Neural progenitor cell (in vitro differentiated cells): ENCODE measurements around the gene TRANK1. TPM values are rescaled to one million over a fixed set of nuclear protein-coding genes. Genes with fewer than 3 reads are reported as not detected.
A peak's percentile ranks its signal among the peaks of the same experiment; 100 is the strongest.

Experiments used
- DNase-seq: peaks from one replicate; pipeline ENCODE4 v3.0.0-alpha.2; 2016; ENCODE audit warnings: low spot score
- H2AFZ ChIP-seq: fragments of 200-600 bp; sonication (generic); replicated peaks from 2 replicates; pipeline ENCODE4 v1.6.1; 2016; ENCODE audit warnings: antibody characterized with exemption
- H3F3A ChIP-seq: fragments of 200-600 bp; sonication (generic); 2 replicates; pipeline ENCODE4 v1.6.1; 2016; ENCODE audit warnings: antibody characterized with exemption, low read depth
- H3K27ac ChIP-seq: fragments of 200-600 bp; sonication (generic); 2 replicates; pipeline ENCODE4 v1.5.1; 2016; ENCODE audit warnings: mild to moderate bottlenecking
- H3K27me3 ChIP-seq: fragments of 200-600 bp; sonication (generic); 2 replicates; pipeline ENCODE4 v1.6.1; 2016; ENCODE audit warnings: mild to moderate bottlenecking, moderate library complexity
- H3K36me3 ChIP-seq: fragments of 200-600 bp; sonication (generic); 2 replicates; pipeline ENCODE4 v1.5.1; 2016
- H3K4me1 ChIP-seq: fragments of 200-600 bp; sonication (generic); 2 replicates; pipeline ENCODE4 v1.6.1; 2016; ENCODE audit warnings: mixed run types
- H3K4me2 ChIP-seq: fragments of 200-600 bp; sonication (generic); 2 replicates; pipeline ENCODE4 v1.6.1; 2016
- H3K4me3 ChIP-seq: fragments of 200-600 bp; sonication (generic); 2 replicates; pipeline ENCODE4 v1.5.1; 2016
- H3K79me2 ChIP-seq: fragments of 200-600 bp; sonication (generic); 2 replicates; pipeline ENCODE4 v1.6.1; 2016; ENCODE audit warnings: low read depth
- H3K9ac ChIP-seq: fragments of 200-600 bp; sonication (generic); 2 replicates; pipeline ENCODE4 v1.6.1; 2016
- H3K9me3 ChIP-seq: fragments of 200-600 bp; sonication (generic); 2 replicates; pipeline ENCODE4 v1.5.1; 2016; ENCODE audit warnings: low read depth
- H4K20me1 ChIP-seq: fragments of 200-600 bp; sonication (generic); 2 replicates; pipeline ENCODE4 v1.6.1; 2016; ENCODE audit warnings: low read depth
- H3K27ac Mint-ChIP-seq: 3 replicates; pipeline ENCODE4 v1.8.0; 2021; ENCODE audit warnings: mixed read lengths
- H3K27me3 Mint-ChIP-seq: 2 replicates; pipeline ENCODE4 v1.8.0; 2022; ENCODE audit warnings: low read depth, mild to moderate bottlenecking, inconsistent platforms, moderate library complexity, mixed read lengths; ENCODE audit not compliant: insufficient read depth
- H3K36me3 Mint-ChIP-seq: 3 replicates; pipeline ENCODE4 v1.8.0; 2021; ENCODE audit warnings: mixed read lengths
- H3K4me1 Mint-ChIP-seq: 3 replicates; pipeline ENCODE4 v1.8.0; 2021; ENCODE audit warnings: mixed read lengths
- H3K4me3 Mint-ChIP-seq: 3 replicates; pipeline ENCODE4 v1.8.0; 2021; ENCODE audit warnings: mild to moderate bottlenecking, moderate library complexity, mixed read lengths
- H3K9me3 Mint-ChIP-seq: 3 replicates; pipeline ENCODE4 v1.8.0; 2020; ENCODE audit warnings: mixed read lengths
- EZH2 ChIP-seq: fragments of 200-600 bp; sonication (generic); IDR thresholded peaks from 2 replicates; pipeline ENCODE4 v1.6.1; 2017; ENCODE audit warnings: antibody characterized with exemption, mild to moderate bottlenecking, moderate library complexity
- EZH2phosphoT487 ChIP-seq: fragments of 200-600 bp; sonication (generic); IDR thresholded peaks from 2 replicates; pipeline ENCODE4 v1.6.1; 2017; ENCODE audit warnings: antibody characterized with exemption
- total RNA-seq: library from RNA; depleted of rRNA; stranded (reverse); fragments of >200 nt; gene quantifications from 2 replicates; pipeline ENCODE4 v1.2.3, GENCODE V29; 2015; ENCODE audit warnings: low replicate concordance
- TF ChIP-seq, protein P1 (sequence below): fragments of 200-600 bp; sonication (generic); IDR thresholded peaks from 2 replicates; pipeline ENCODE4 v1.5.1; 2017; ENCODE audit warnings: antibody characterized with exemption, mild to moderate bottlenecking

TRANK1 gene
- total RNA-seq, 1 donor from 2014 or later, result 10.5 TPM

DNA sequence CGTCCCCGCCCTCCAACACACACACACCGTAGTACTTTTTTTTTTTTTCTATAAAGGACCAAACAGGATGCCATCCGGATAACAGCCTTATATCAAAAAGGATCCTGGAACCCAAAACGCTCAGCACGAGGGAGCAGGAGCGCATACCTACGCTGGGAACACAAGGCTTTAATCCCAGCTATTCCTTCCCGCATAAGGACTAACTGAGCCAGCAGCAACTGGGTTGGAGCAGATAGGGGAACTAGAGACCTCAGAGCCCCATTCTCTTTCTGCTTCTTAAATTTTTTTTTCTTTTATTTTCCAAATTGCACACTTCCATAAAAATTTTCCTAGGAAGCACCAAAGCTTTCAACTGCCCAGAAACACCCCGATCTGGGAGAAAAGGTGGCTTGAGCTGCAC lies 1.3 kb downstream of the TRANK1 start:
- Histone ChIP-seq H3K4me3 (peak overlapping the region; percentile 52), H3K9me3 (no peaks in the 10 kb centered on the region), H4K20me1 (no peaks in the 10 kb centered on the region), H3K36me3 (no peaks in the 10 kb centered on the region), H3K27me3 (peaks cover 34% of the 10 kb centered on the region), H3K4me1 (peaks cover 10% of the 10 kb centered on the region), H3F3A (peaks cover 12% of the 10 kb centered on the region), H3K27ac (no peak overlapping the region), H2AFZ (peak overlapping the region; percentile 91), H3K9ac (no peak overlapping the region), H3K4me2 (peak overlapping the region; percentile 89), H3K79me2 (no peaks in the 10 kb centered on the region)
- TF ChIP-seq, protein P1, sequence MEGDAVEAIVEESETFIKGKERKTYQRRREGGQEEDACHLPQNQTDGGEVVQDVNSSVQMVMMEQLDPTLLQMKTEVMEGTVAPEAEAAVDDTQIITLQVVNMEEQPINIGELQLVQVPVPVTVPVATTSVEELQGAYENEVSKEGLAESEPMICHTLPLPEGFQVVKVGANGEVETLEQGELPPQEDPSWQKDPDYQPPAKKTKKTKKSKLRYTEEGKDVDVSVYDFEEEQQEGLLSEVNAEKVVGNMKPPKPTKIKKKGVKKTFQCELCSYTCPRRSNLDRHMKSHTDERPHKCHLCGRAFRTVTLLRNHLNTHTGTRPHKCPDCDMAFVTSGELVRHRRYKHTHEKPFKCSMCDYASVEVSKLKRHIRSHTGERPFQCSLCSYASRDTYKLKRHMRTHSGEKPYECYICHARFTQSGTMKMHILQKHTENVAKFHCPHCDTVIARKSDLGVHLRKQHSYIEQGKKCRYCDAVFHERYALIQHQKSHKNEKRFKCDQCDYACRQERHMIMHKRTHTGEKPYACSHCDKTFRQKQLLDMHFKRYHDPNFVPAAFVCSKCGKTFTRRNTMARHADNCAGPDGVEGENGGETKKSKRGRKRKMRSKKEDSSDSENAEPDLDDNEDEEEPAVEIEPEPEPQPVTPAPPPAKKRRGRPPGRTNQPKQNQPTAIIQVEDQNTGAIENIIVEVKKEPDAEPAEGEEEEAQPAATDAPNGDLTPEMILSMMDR, result no peak
- TF ChIP-seq EZH2phosphoT487 (no peak), EZH2 (no peak)
- H3K36me3 Mint-ChIP-seq, result peaks cover 5% of the 10 kb centered on the region
- H3K9me3 Mint-ChIP-seq, result peaks cover 35% of the 10 kb centered on the region
- peak; percentile 32 for DNase-seq
- H3K27me3 Mint-ChIP-seq, result peaks cover 20% of the 10 kb centered on the region
- no peak overlapping the region for H3K27ac Mint-ChIP-seq
- H3K4me3 Mint-ChIP-seq, result peak overlapping the region; percentile 84
- H3K4me1 Mint-ChIP-seq, result peaks cover 3% of the 10 kb centered on the region

- no peak overlapping the region for H3K9ac ChIP-seq
- peaks cover 26% of the 10 kb centered on the region for H3K9me3 Mint-ChIP-seq
- H3K4me1 ChIP-seq, result peaks cover 10% of the 10 kb centered on the region
- peaks cover 5% of the 10 kb centered on the region for H3K36me3 Mint-ChIP-seq
- no peaks in the 10 kb centered on the region for H3K9me3 ChIP-seq
- no peak overlapping the region for H3K4me3 Mint-ChIP-seq
- no peak overlapping the region for H2AFZ ChIP-seq
- H3K27me3 ChIP-seq, result peaks cover 34% of the 10 kb centered on the region
- H3K79me2 ChIP-seq, result no peaks in the 10 kb centered on the region
- TF ChIP-seq EZH2 (no peak), EZH2phosphoT487 (no peak)
- TF ChIP-seq, protein P1, result no peak
- no peak overlapping the region for H3K27ac ChIP-seq
- DNase-seq, result no peak
- peaks cover 22% of the 10 kb centered on the region for H3K27me3 Mint-ChIP-seq
- H3K27ac Mint-ChIP-seq, result no peak overlapping the region
- no peaks in the 10 kb centered on the region for H3K36me3 ChIP-seq
- peaks cover 3% of the 10 kb centered on the region for H3K4me1 Mint-ChIP-seq
- no peak overlapping the region for H3K4me2 ChIP-seq
- H3F3A ChIP-seq, result peaks cover 12% of the 10 kb centered on the region
- no peaks in the 10 kb centered on the region for H4K20me1 ChIP-seq
- no peak overlapping the region for H3K4me3 ChIP-seq
These were observed 2.1 kb downstream of the TRANK1 start for GRCh38 chr3:36942638-36943248.

GRCh38 chr3:36941658-36942057 lies 3.2 kb downstream of the TRANK1 start:
- H3K4me2 ChIP-seq, result no peak overlapping the region
- peaks cover 3% of the 10 kb centered on the region for H3K4me1 Mint-ChIP-seq

More at GRCh38 chr3:36941658-36942057, 3.2 kb downstream of the TRANK1 start:
- H3K4me3 Mint-ChIP-seq, result no peak overlapping the region
- peak overlapping the region; percentile 27 for H3K27ac Mint-ChIP-seq
- no peak for DNase-seq
- no peak overlapping the region for H3K4me3 ChIP-seq
- no peaks in the 10 kb centered on the region for H4K20me1 ChIP-seq
- H3K27me3 Mint-ChIP-seq, result peaks cover 22% of the 10 kb centered on the region
- no peaks in the 10 kb centered on the region for H3K36me3 ChIP-seq
- peaks cover 34% of the 10 kb centered on the region for H3K27me3 ChIP-seq
- peaks cover 18% of the 10 kb centered on the region for H3K9me3 Mint-ChIP-seq
- no peaks in the 10 kb centered on the region for H3K9me3 ChIP-seq
- TF ChIP-seq EZH2, result no peak
- TF ChIP-seq, protein P1, result no peak
- TF ChIP-seq EZH2phosphoT487, result no peak
- H3K4me1 ChIP-seq, result peaks cover 10% of the 10 kb centered on the region
- no peak overlapping the region for H3K27ac ChIP-seq
- no peak overlapping the region for H3K9ac ChIP-seq
- peaks cover 5% of the 10 kb centered on the region for H3K36me3 Mint-ChIP-seq
- no peaks in the 10 kb centered on the region for H3K79me2 ChIP-seq
- H2AFZ ChIP-seq, result no peak overlapping the region
- peaks cover 12% of the 10 kb centered on the region for H3F3A ChIP-seq
